CD14-positive monocyte (primary cell): Measurements from ENCODE around the gene LRRC73. TPM values are rescaled to one million over a fixed set of nuclear protein-coding genes. Genes with fewer than 3 reads are reported as not detected.

Experiments
- DNase-seq, 3 donors: peaks; one replicate each; pipeline ENCODE4 v3.0.0-alpha.2; 2011 to 2022
- H2AFZ ChIP-seq: 2 replicates; pipeline ENCODE4 v1.6.0; 2012; ENCODE audit warnings: mild to moderate bottlenecking, low read depth, low read length, inconsistent platforms; ENCODE audit not compliant: insufficient read depth, poor library complexity, severe bottlenecking
- H3K27ac ChIP-seq, 2 donors: 1 replicate in 1 of 2; 2 replicates in 1 of 2; pipeline ENCODE4 v1.5.1; 2012 to 2013; ENCODE audit warnings: low read length in 2 of 2, control low read depth in 1 of 2, inconsistent platforms in 1 of 2, low read depth in 1 of 2, mild to moderate bottlenecking in 1 of 2
- H3K27me3 ChIP-seq, 2 donors: one replicate each; pipeline versions ENCODE4 v1.6.0 to v1.6.1; 2011 to 2013; ENCODE audit warnings: low read length in 2 of 2; ENCODE audit not compliant: control insufficient read depth in 2 of 2, insufficient read depth in 2 of 2
- H3K36me3 ChIP-seq, 2 donors: replicated peaks in 1 of 2; 1 replicate in 1 of 2; 2 replicates in 1 of 2; pipeline versions ENCODE4 v1.5.1 to v1.6.1; 2012 to 2013; ENCODE audit warnings: low read length in 2 of 2, control low read depth in 1 of 2, inconsistent platforms in 1 of 2, mild to moderate bottlenecking in 1 of 2; ENCODE audit not compliant: insufficient read depth in 2 of 2, control insufficient read depth in 1 of 2
- H3K4me1 ChIP-seq, 2 donors: 1 replicate in 1 of 2; 2 replicates in 1 of 2; pipeline versions ENCODE4 v1.5.1 to v1.6.1; 2012 to 2013; ENCODE audit warnings: low read length in 2 of 2, control low read depth in 1 of 2, inconsistent platforms in 1 of 2, mild to moderate bottlenecking in 1 of 2, moderate library complexity in 1 of 2; ENCODE audit not compliant: insufficient read depth in 2 of 2, control insufficient read depth in 1 of 2
- H3K4me2 ChIP-seq: replicated peaks from 2 replicates; pipeline ENCODE3; 2012; ENCODE audit warnings: low read length, moderate library complexity, mild to moderate bottlenecking; ENCODE audit not compliant: poor library complexity, severe bottlenecking; ENCODE audit errors: extremely low read depth
- H3K4me3 ChIP-seq, 3 experiments: fragments of 200-600 bp in 1 of 3; sonication (generic) in 1 of 3; replicated peaks in 1 of 3; 1 replicate in 2 of 3; 2 replicates in 1 of 3; pipeline ENCODE4 v1.5.1; 2011 to 2013; ENCODE audit warnings: low read length in 3 of 3, mild to moderate bottlenecking in 3 of 3, control low read depth in 2 of 3, low read depth in 2 of 3, inconsistent platforms in 1 of 3, moderate library complexity in 1 of 3
- H3K79me2 ChIP-seq: 2 replicates; pipeline ENCODE4 v1.6.0; 2012; ENCODE audit warnings: mild to moderate bottlenecking, control low read depth, inconsistent platforms, low read length, moderate library complexity; ENCODE audit not compliant: insufficient read depth
- H3K9ac ChIP-seq: 2 replicates; pipeline ENCODE4 v1.6.0; 2017; ENCODE audit warnings: low read length, mild to moderate bottlenecking; ENCODE audit not compliant: insufficient read depth, poor library complexity, severe bottlenecking
- H3K9me3 ChIP-seq, 2 donors: replicated peaks in 1 of 2; 1 replicate in 1 of 2; 2 replicates in 1 of 2; pipeline versions ENCODE4 v1.5.1 to v1.6.1; 2012 to 2013; ENCODE audit warnings: low read length in 2 of 2, control low read depth in 1 of 2; ENCODE audit not compliant: control insufficient read depth in 1 of 2, insufficient read depth in 1 of 2
- H4K20me1 ChIP-seq: 2 replicates; pipeline ENCODE4 v1.6.0; 2012; ENCODE audit warnings: mild to moderate bottlenecking, low read length, control low read depth, moderate library complexity; ENCODE audit not compliant: insufficient read depth
- H3K27ac Mint-ChIP-seq, 7 donors: one replicate each; pipeline ENCODE4 v1.8.0; 2020; ENCODE audit warnings: mild to moderate bottlenecking in 7 of 7, mixed read lengths in 7 of 7, moderate library complexity in 6 of 7, inconsistent platforms in 2 of 7
- H3K27me3 Mint-ChIP-seq, 3 donors: one replicate each; pipeline ENCODE4 v1.8.0; 2021 to 2022; ENCODE audit warnings: low read depth in 3 of 3, mild to moderate bottlenecking in 3 of 3, mixed read lengths in 3 of 3, moderate library complexity in 3 of 3, inconsistent platforms in 1 of 3
- H3K36me3 Mint-ChIP-seq, 2 donors: one replicate each; pipeline ENCODE4 v1.8.0; 2020; ENCODE audit warnings: mixed read lengths in 2 of 2, inconsistent platforms in 1 of 2, mild to moderate bottlenecking in 1 of 2
- H3K4me1 Mint-ChIP-seq: one replicate; pipeline ENCODE4 v1.8.0; 2020; ENCODE audit warnings: mild to moderate bottlenecking, mixed read lengths
- H3K4me3 Mint-ChIP-seq, 2 donors: one replicate each; pipeline ENCODE4 v1.8.0; 2020; ENCODE audit warnings: mild to moderate bottlenecking in 2 of 2, mixed read lengths in 2 of 2, moderate library complexity in 1 of 2
- H3K9me3 Mint-ChIP-seq, 7 donors: one replicate each; pipeline ENCODE4 v1.8.0; 2020 to 2022; ENCODE audit warnings: mixed read lengths in 7 of 7, mild to moderate bottlenecking in 6 of 7, moderate library complexity in 6 of 7, inconsistent platforms in 2 of 7
- WGBS: methylation state at CpG from one replicate; pipeline ENCODE4 v1.1.5; 2013; ENCODE audit warnings: missing lambda C conversion rate; ENCODE audit not compliant: insufficient coverage; 5-methylcytosine and 5-hydroxymethylcytosine counted together
- intact Hi-C, 2 donors: fragments of 100-400 bp; cut with micrococcal nuclease; formaldehyde crosslinking; loops; one replicate each; pipeline versions ENCODE4 v1.15.0 to v1.15.1; 2023
- polyA plus RNA-seq, 3 donors: library from polyadenylated mRNA; depleted of rRNA in 1 of 3; unstranded in 2 of 3; stranded (reverse) in 1 of 3; fragments of 300-500 nt in 2 of 3; fragments of >200 nt in 1 of 3; fragmentation: Illumina TruSeq in 2 of 3; gene quantifications; 1 replicate in 2 of 3; 2 replicates in 1 of 3; pipeline ENCODE4 v1.2.3, GENCODE V29; 2012 to 2021
- TF ChIP-seq, protein P1 (sequence below): fragments of 200-600 bp; IDR thresholded peaks from one replicate; pipeline ENCODE4 v1.8.0; 2022; ENCODE audit warnings: antibody characterized with exemption, mild to moderate bottlenecking

The LRRC73 gene
- polyA plus RNA-seq, 3 donors, result not detected

DNA sequence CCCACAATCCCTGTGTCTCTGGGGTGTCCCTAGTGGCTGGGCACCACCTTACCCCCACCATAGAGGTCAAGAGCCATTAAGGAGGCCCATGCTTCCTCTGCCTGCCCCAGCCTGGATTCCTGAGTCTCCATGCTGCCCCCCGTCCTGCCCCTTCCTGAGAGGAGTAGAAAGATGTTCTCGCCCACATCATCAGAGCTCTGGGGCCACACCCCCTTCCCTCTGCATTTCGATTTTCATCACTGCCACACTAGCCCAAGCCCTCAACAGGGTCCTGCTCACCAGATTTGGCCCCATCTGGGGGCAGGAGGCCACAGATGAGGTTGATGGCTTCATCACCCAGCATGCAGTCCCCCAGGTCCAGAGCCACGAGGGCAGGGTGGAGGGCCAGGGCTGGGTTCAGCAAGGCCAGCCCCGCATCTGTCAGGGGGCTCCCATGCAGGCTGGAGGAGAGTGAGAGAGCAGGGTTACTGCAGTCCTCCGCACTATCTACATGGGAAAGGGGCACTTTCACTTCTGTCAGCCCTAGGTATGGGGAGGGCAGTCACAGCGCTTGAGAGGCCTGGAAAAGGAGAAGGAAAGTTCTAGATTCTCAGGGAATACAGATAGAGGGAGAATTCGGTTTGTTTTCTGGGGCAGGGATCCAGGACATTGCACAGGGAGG lies 1.5 kb downstream of the LRRC73 start:
- Histone ChIP-seq H3K27me3 (peaks cover 11 to 27% of the 10 kb centered on the region in 2 donors), H3K79me2 (no peaks in the 10 kb centered on the region), H2AFZ (no peak overlapping the region), H3K4me2 (peak overlapping the region; percentile 96), H4K20me1 (peaks cover 37% of the 10 kb centered on the region), H3K27ac (no peak overlapping the region), H3K4me1 (peaks cover 19 to 31% of the 10 kb centered on the region in 2 donors), H3K9ac (no peak overlapping the region), H3K4me3 (no peak overlapping the region), H3K36me3 (peaks cover 45 to 57% of the 10 kb centered on the region in 2 donors), H3K9me3 (peaks cover 0 to 3% of the 10 kb centered on the region in 2 donors)
- 52% methylated on average over 4 of the region's 8 CpGs for WGBS
- peaks cover 22 to 36% (median 23%) of the 10 kb centered on the region in 3 donors for H3K27me3 Mint-ChIP-seq
- peaks cover 49 to 61% of the 10 kb centered on the region in 2 donors for H3K36me3 Mint-ChIP-seq
- peaks cover 0 to 16% (median 0%) of the 10 kb centered on the region in 7 donors for H3K9me3 Mint-ChIP-seq
- TF ChIP-seq, protein P1, sequence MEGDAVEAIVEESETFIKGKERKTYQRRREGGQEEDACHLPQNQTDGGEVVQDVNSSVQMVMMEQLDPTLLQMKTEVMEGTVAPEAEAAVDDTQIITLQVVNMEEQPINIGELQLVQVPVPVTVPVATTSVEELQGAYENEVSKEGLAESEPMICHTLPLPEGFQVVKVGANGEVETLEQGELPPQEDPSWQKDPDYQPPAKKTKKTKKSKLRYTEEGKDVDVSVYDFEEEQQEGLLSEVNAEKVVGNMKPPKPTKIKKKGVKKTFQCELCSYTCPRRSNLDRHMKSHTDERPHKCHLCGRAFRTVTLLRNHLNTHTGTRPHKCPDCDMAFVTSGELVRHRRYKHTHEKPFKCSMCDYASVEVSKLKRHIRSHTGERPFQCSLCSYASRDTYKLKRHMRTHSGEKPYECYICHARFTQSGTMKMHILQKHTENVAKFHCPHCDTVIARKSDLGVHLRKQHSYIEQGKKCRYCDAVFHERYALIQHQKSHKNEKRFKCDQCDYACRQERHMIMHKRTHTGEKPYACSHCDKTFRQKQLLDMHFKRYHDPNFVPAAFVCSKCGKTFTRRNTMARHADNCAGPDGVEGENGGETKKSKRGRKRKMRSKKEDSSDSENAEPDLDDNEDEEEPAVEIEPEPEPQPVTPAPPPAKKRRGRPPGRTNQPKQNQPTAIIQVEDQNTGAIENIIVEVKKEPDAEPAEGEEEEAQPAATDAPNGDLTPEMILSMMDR, result no peak
- peak overlapping the region in 3 of 7 donors; percentile 11 to 54 (median 15) for H3K27ac Mint-ChIP-seq
- peaks cover 36% of the 10 kb centered on the region for H3K4me1 Mint-ChIP-seq
- intact Hi-C loops, result loop anchor here in 1 of 2 donors (5.0 to 10.0 kb wide), 2 partner anchors 154 to 246 kb away; no protein-coding TSS in a partner anchor
- H3K4me3 Mint-ChIP-seq, result peak overlapping the region; percentile 74 to 97
- no peak for DNase-seq

DNA sequence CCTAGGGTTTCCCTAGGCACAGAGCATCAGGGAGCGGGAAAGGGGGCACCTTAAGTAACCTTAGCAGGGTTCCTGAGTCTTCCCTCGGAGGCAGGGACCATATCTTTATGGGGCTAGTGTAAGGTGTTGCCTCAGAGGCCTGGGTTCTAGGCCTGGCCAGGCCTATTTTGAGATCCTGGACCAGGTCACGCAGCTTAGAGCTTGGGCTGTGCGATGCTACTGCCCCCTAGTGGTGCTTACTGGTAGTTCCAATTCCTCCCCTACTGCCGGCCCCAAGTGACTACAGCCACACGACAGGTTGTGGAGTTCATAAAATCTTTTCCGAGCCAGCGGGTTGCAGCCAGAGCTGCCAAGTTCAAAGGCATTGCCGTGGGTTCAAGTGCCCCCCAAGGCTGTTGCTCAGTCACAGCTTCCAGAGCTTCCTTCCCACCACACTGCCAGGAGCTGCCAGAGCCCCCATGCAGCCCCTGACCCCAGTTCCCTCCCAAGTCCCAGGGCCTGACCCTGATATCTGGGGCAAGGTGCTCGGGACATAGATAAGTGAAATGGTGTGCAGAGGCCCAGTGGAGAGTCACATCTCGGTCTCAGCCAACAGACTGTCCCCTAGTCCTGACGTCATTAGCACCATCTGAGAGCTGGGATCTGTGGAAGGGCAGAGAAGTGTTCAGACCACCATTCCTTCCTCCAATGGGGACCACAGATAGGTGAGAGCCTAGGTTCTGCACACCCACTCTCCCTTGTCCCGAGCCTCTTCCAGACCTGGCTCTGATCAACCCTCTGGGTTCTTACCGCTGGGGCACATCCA lies 3.3 kb downstream of the LRRC73 start:
- Histone ChIP-seq H3K4me1 (peaks cover 19 to 26% of the 10 kb centered on the region in 2 donors), H3K4me3 (no peak overlapping the region), H3K9me3 (peaks cover 0 to 3% of the 10 kb centered on the region in 2 donors), H3K27ac (no peak overlapping the region), H4K20me1 (peaks cover 20% of the 10 kb centered on the region), H2AFZ (no peak overlapping the region), H3K36me3 (peaks cover 45 to 57% of the 10 kb centered on the region in 2 donors), H3K9ac (no peak overlapping the region), H3K27me3 (peaks cover 11 to 27% of the 10 kb centered on the region in 2 donors), H3K4me2 (no peak overlapping the region), H3K79me2 (no peaks in the 10 kb centered on the region)
- Mint-ChIP-seq H3K9me3 (peaks cover 0 to 16% (median 0%) of the 10 kb centered on the region in 7 donors), H3K27ac (peak overlapping the region in 1 of 7 donors; percentile 51), H3K27me3 (peaks cover 22 to 36% (median 25%) of the 10 kb centered on the region in 3 donors), H3K4me1 (peaks cover 25% of the 10 kb centered on the region), H3K36me3 (peaks cover 50 to 61% of the 10 kb centered on the region in 2 donors), H3K4me3 (no peak overlapping the region)
- TF ChIP-seq, protein P1, result peak; percentile 91
- intact Hi-C loops, result loop anchor here (1.0 to 10.0 kb wide), 5 partner anchors 52 to 245 kb away; partner anchors contain the start of gene DLK2 (in 1 of the 2)
- peak; percentile 74 to 82 (median 79) for DNase-seq
- 4% methylated on average over 9 of the region's 14 CpGs for WGBS
